Spleen (tissue), 11 donors: Measurements from ENCODE around the gene BCORL1. TPM values are rescaled to one million over a fixed set of nuclear protein-coding genes. Genes with fewer than 3 reads are reported as not detected.
A peak's percentile ranks its signal among the peaks of the same experiment; 100 is the strongest.

Experiments
- DNase-seq: peaks from one replicate; pipeline ENCODE4 v3.0.0-alpha.2; 2020
- H3K27ac ChIP-seq, 8 donors: fragments of 200-600 bp; sonication (generic) in 7 of 8; 1 replicate in 4 of 8; 2 replicates in 4 of 8; pipeline versions ENCODE4 v1.5.0 to v1.8.0; 2016 to 2021; ENCODE audit warnings: inconsistent platforms in 4 of 8, mild to moderate bottlenecking in 4 of 8, moderate library complexity in 1 of 8
- H3K27me3 ChIP-seq, 7 donors: fragments of 200-600 bp; sonication (generic) in 6 of 7; replicated peaks in 1 of 7; 1 replicate in 4 of 7; 2 replicates in 3 of 7; pipeline versions ENCODE4 v1.5.0 to v1.8.0; 2016 to 2021; ENCODE audit warnings: inconsistent platforms in 3 of 7, mild to moderate bottlenecking in 1 of 7
- H3K36me3 ChIP-seq, 6 donors: fragments of 200-600 bp; sonication (generic) in 5 of 6; 1 replicate in 4 of 6; 2 replicates in 2 of 6; pipeline versions ENCODE4 v1.5.0 to v1.8.0; 2016 to 2021; ENCODE audit warnings: inconsistent platforms in 2 of 6
- H3K4me1 ChIP-seq, 6 donors: fragments of 200-600 bp; sonication (generic) in 5 of 6; 1 replicate in 3 of 6; 2 replicates in 3 of 6; pipeline versions ENCODE4 v1.5.0 to v1.8.0; 2016 to 2021; ENCODE audit warnings: inconsistent platforms in 3 of 6
- H3K4me3 ChIP-seq, 8 donors: fragments of 200-600 bp; sonication (generic) in 7 of 8; 1 replicate in 4 of 8; 2 replicates in 4 of 8; pipeline versions ENCODE4 v1.5.0 to v1.8.0; 2016 to 2021; ENCODE audit warnings: inconsistent platforms in 4 of 8, mild to moderate bottlenecking in 4 of 8, moderate library complexity in 2 of 8
- H3K9me3 ChIP-seq, 8 donors: fragments of 200-600 bp; sonication (generic) in 7 of 8; 1 replicate in 4 of 8; 2 replicates in 4 of 8; pipeline versions ENCODE4 v1.5.0 to v1.8.0; 2016 to 2021; ENCODE audit warnings: inconsistent platforms in 4 of 8
- CTCF ChIP-seq, 11 experiments: fragments of 200-600 bp in 7 of 11; fragments of 450-650 bp in 4 of 11; sonication (generic) in 4 of 11; IDR thresholded peaks in 8 of 11; conservative IDR thresholded peaks in 3 of 11; 1 replicate in 7 of 11; 2 replicates in 4 of 11; pipeline versions ENCODE4 v1.4.0 to v1.8.0; 2016 to 2021; ENCODE audit warnings: antibody characterized with exemption in 11 of 11, inconsistent platforms in 4 of 11, mild to moderate bottlenecking in 1 of 11
- POLR2A ChIP-seq, 3 donors: fragments of 450-650 bp; IDR thresholded peaks; one replicate each; pipeline ENCODE4 v1.5.1; 2017; ENCODE audit warnings: antibody characterized with exemption in 3 of 3, mild to moderate bottlenecking in 1 of 3
- POLR2AphosphoS5 ChIP-seq, 3 donors: sonication (generic); formaldehyde crosslinking; IDR thresholded peaks; one replicate each; pipeline ENCODE4 v1.5.1; 2017; ENCODE audit warnings: antibody characterized with exemption in 3 of 3
- WGBS, 5 donors: extraction: QIAGEN DNeasy Blood & Tissue Kit in 3 of 5; methylation state at CpG; one replicate each; pipeline versions ENCODE4 v1.1.5 to v1.1.7; 2013 to 2018; 5-methylcytosine and 5-hydroxymethylcytosine counted together
- intact Hi-C: fragments of 100-400 bp; cut with DNase I; formaldehyde crosslinking; loops from one replicate; pipeline ENCODE4 v1.15.0; 2023; ENCODE audit warnings: low total_unique reads
- polyA plus RNA-seq, 3 donors: library from polyadenylated mRNA; stranded (reverse); fragments of 200-250 nt; gene quantifications; one replicate each; pipeline ENCODE4 v1.2.1, GENCODE V29; 2013
- total RNA-seq, 7 donors: library from RNA; depleted of rRNA in 3 of 7; stranded (reverse); fragments of >200 nt in 3 of 7; fragmentation: NEBNext Ultra II Directional in 4 of 7; extraction: Animal tissue kit (Norgen Biotek cat#: 25700) in 4 of 7; gene quantifications; one replicate each; pipeline versions ENCODE4 v1.1.0 to v1.2.1, GENCODE V29; 2016 to 2021
- donor health status: healthy with polysubstance abuse.
- donor health status: DM: no; HTN: no; CAD: no; lungs with moderate emphysema.
- donor health status: DM: no; HTN: no; CAD: no.
- donor health status: Bipolar disorder and iron deficiency.
- donor health status: healthy.
- donor health status: DM: no; HTN: no; CAD: no.
- donor health status: DM: yes; HTN: yes; CAD: no.

The BCORL1 gene
- total and polyA plus RNA-seq, 10 donors = 0.85 to 18.1 (median 12.3) TPM

GRCh38 chrX:129976441-129976840, 6.0 kb upstream of the BCORL1 start:
- Histone ChIP-seq H3K4me3 (no peak overlapping the region), H3K27me3 (no peaks in the 10 kb centered on the region), H3K4me1 (peaks cover 0 to 16% (median 2%) of the 10 kb centered on the region in 6 donors), H3K36me3 (no peaks in the 10 kb centered on the region), H3K27ac (no peak overlapping the region), H3K9me3 (no peaks in the 10 kb centered on the region)
- TF ChIP-seq POLR2A (IDR thresholded peaks at IDR 0.05) (no peak), POLR2AphosphoS5 (IDR thresholded peaks at IDR 0.05) (no peak), CTCF (IDR thresholded peaks at IDR 0.05 in 8 of 11, conservative IDR thresholded peaks at IDR 0.05 in 3 of 11) (no peak)
- intact Hi-C loops = no loop called here
- 56 to 68% (median 61%) methylated on average over 3 to 5 of the region's 5 CpGs for WGBS, 5 donors
- no peak for DNase-seq

DNA sequence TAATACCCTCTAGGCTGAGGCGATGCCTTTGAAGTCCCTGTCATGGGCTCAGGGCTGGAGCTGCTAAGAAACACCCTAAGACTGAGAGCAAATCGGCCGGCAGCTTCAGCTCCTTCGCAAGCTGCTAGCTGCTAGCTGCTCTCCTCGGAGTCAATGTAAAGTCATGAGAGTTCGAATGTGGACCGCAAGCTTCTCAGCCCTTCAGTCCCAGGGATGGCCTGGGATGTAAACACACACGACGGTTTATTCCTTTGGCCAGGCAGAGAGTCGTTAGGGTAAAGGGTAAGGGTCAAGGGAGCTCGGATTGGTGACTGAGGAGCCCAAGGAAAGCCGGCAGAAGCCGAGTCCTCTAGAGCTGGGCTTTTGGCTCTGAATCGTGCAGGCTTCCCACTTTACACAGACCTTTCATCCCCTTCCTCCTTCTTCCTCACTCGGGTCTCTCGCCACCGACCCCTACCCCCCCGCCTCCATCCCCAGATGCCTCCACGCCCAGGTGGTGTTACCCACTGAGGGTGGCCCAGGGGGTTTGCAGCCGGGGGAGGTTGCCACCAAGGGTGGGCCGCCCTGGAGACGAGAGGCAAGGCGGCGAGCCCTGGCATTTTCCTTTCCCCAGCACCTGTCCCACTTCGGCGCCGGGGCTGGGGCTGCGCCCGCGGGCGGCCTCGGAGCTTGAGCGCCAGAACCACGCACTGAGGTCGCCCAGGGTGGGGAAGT, 3.1 kb upstream of the BCORL1 start:
- intact Hi-C loops = no loop called here
- peak overlapping the region in 4 of 8 donors; percentile 10 to 59 (median 55) for H3K27ac ChIP-seq
- no peaks in the 10 kb centered on the region for H3K9me3 ChIP-seq
- no peaks in the 10 kb centered on the region for H3K36me3 ChIP-seq
- TF ChIP-seq CTCF (IDR thresholded peaks at IDR 0.05 in 8 of 11, conservative IDR thresholded peaks at IDR 0.05 in 3 of 11) = no peak
- no peak for TF ChIP-seq POLR2AphosphoS5 (IDR thresholded peaks at IDR 0.05)
- no peak for TF ChIP-seq POLR2A (IDR thresholded peaks at IDR 0.05)
- H3K27me3 ChIP-seq = no peaks in the 10 kb centered on the region
- WGBS, 5 donors = 7 to 58% (median 28%) methylated on average over 16 to 35 of the region's 35 CpGs
- peak; percentile 78 for DNase-seq
- peaks cover 0 to 20% (median 2%) of the 10 kb centered on the region in 6 donors for H3K4me1 ChIP-seq
- H3K4me3 ChIP-seq = no peak overlapping the region

- TF ChIP-seq POLR2AphosphoS5 (IDR thresholded peaks at IDR 0.05) (peak in 1 of 3 donors; percentile 40), POLR2A (IDR thresholded peaks at IDR 0.05) (no peak), CTCF (IDR thresholded peaks at IDR 0.05 in 8 of 11, conservative IDR thresholded peaks at IDR 0.05 in 3 of 11) (no peak)
- Histone ChIP-seq H3K27me3 (no peaks in the 10 kb centered on the region), H3K9me3 (no peaks in the 10 kb centered on the region), H3K27ac (peak overlapping the region in 3 of 8 donors; percentile 52 to 59 (median 58)), H3K4me3 (peak overlapping the region in 2 of 8 donors; percentile 43 to 48), H3K36me3 (no peaks in the 10 kb centered on the region), H3K4me1 (peaks cover 0 to 27% (median 5%) of the 10 kb centered on the region in 6 donors)
- intact Hi-C loops = no loop called here
- 0 to 66% (median 2%) methylated on average over 6 to 31 of the region's 32 CpGs for WGBS, 5 donors
- DNase-seq = peak; percentile 87
These were observed 2.4 kb upstream of the BCORL1 start for GRCh38 chrX:129980001-129980401.

- intact Hi-C loops = no loop called here
- H3K27me3 ChIP-seq = no peaks in the 10 kb centered on the region
- TF ChIP-seq POLR2A (IDR thresholded peaks at IDR 0.05) (no peak), POLR2AphosphoS5 (IDR thresholded peaks at IDR 0.05) (peak; percentile 61 to 75 (median 66)), CTCF (IDR thresholded peaks at IDR 0.05 in 8 of 11, conservative IDR thresholded peaks at IDR 0.05 in 3 of 11) (no peak)
- 0 to 59% (median 1%) methylated on average over 2 to 77 of the region's 79 CpGs for WGBS, 5 donors
- DNase-seq = peak; percentile 85
- no peaks in the 10 kb centered on the region for H3K9me3 ChIP-seq
- H3K4me1 ChIP-seq = peaks cover 0 to 32% (median 6%) of the 10 kb centered on the region in 6 donors
- peak overlapping the region in 2 of 8 donors; percentile 43 to 48 for H3K4me3 ChIP-seq
- H3K27ac ChIP-seq = peak overlapping the region in 4 of 8 donors; percentile 33 to 59 (median 55)
- no peaks in the 10 kb centered on the region for H3K36me3 ChIP-seq
These were observed 1.8 kb upstream of the BCORL1 start for GRCh38 chrX:129980540-129981199.
